Smooth muscle cell (in vitro differentiated cells): Measurements from ENCODE around the gene ARHGEF28. TPM values are rescaled to one million over a fixed set of nuclear protein-coding genes. Genes with fewer than 3 reads are reported as not detected.

Source experiments
- DNase-seq: peaks from one replicate; lab custom pipeline; 2025; ENCODE audit not compliant: unreplicated experiment; lab: John Stamatoyannopoulos, UW
- H2AFZ ChIP-seq: fragments of 200-600 bp; sonication (generic); 2 replicates; pipeline ENCODE4 v1.6.0; 2016; ENCODE audit warnings: antibody characterized with exemption, low read depth, mild to moderate bottlenecking
- H3F3A ChIP-seq: fragments of 200-600 bp; sonication (generic); 2 replicates; pipeline ENCODE4 v1.6.0; 2017; ENCODE audit warnings: antibody characterized with exemption, low read depth
- H3K27ac ChIP-seq: fragments of 200-600 bp; sonication (generic); 2 replicates; pipeline ENCODE4 v1.5.1; 2016; ENCODE audit warnings: low read depth, mild to moderate bottlenecking
- H3K27me3 ChIP-seq: fragments of 200-600 bp; sonication (generic); 2 replicates; pipeline ENCODE4 v1.6.1; 2016; ENCODE audit warnings: low read depth, mild to moderate bottlenecking
- H3K36me3 ChIP-seq: fragments of 200-600 bp; sonication (generic); 2 replicates; pipeline ENCODE4 v1.5.1; 2016; ENCODE audit warnings: low read depth
- H3K4me1 ChIP-seq: fragments of 200-600 bp; sonication (generic); 2 replicates; pipeline ENCODE4 v1.5.1; 2016; ENCODE audit warnings: low read depth
- H3K4me2 ChIP-seq: fragments of 200-600 bp; sonication (generic); 2 replicates; pipeline ENCODE4 v1.6.0; 2016; ENCODE audit warnings: mild to moderate bottlenecking
- H3K4me3 ChIP-seq: fragments of 200-600 bp; sonication (generic); 2 replicates; pipeline ENCODE4 v1.5.1; 2016; ENCODE audit warnings: mild to moderate bottlenecking
- H3K79me2 ChIP-seq: fragments of 200-600 bp; sonication (generic); 2 replicates; pipeline ENCODE4 v1.6.0; 2016; ENCODE audit warnings: low read depth, mild to moderate bottlenecking
- H3K9ac ChIP-seq: fragments of 200-600 bp; sonication (generic); 2 replicates; pipeline ENCODE4 v1.6.0; 2016; ENCODE audit warnings: low read depth
- H3K9me3 ChIP-seq: fragments of 200-600 bp; sonication (generic); replicated peaks from 2 replicates; pipeline ENCODE4 v1.5.1; 2016; ENCODE audit warnings: low read depth
- H4K20me1 ChIP-seq: fragments of 200-600 bp; sonication (generic); 2 replicates; pipeline ENCODE4 v1.6.0; 2016; ENCODE audit warnings: low read depth
- CTCF ChIP-seq: fragments of 200-600 bp; sonication (generic); IDR thresholded peaks from 2 replicates; pipeline ENCODE4 v1.5.1; 2017; ENCODE audit warnings: borderline replicate concordance, mild to moderate bottlenecking, antibody characterized with exemption; ENCODE audit not compliant: insufficient read depth, poor library complexity, severe bottlenecking
- WGBS: methylation state at CpG from one replicate; pipeline ENCODE4 v1.1.7; 2016; ENCODE audit warnings: low lambda C conversion rate; 5-methylcytosine and 5-hydroxymethylcytosine counted together
- polyA plus RNA-seq: library from polyadenylated mRNA; unstranded; fragments of >200 nt; fragmentation: Nextera tagmentation; extraction: Ambion mirVana; gene quantifications from 2 replicates; pipeline ENCODE4 v1.2.1, GENCODE V29; 2016
- total RNA-seq: library from RNA; depleted of rRNA; stranded (reverse); fragments of >200 nt; gene quantifications from 2 replicates; pipeline ENCODE4 v1.2.3, GENCODE V29; 2014

ARHGEF28 gene
- total and polyA plus RNA-seq, 2 experiments from 2014 or later = 0.19 to 0.90 TPM

GRCh38 chr5:73746608-73747007, 120.6 kb downstream of the ARHGEF28 start:
- Histone ChIP-seq H4K20me1 (no peaks in the 10 kb centered on the region), H3K4me1 (no peaks in the 10 kb centered on the region), H3K9me3 (no peaks in the 10 kb centered on the region), H3F3A (no peaks in the 10 kb centered on the region), H3K36me3 (no peaks in the 10 kb centered on the region), H3K4me3 (no peak overlapping the region), H3K79me2 (no peaks in the 10 kb centered on the region), H3K27me3 (peaks cover 4% of the 10 kb centered on the region), H2AFZ (no peak overlapping the region), H3K4me2 (no peak overlapping the region), H3K27ac (no peak overlapping the region), H3K9ac (no peak overlapping the region)
- WGBS = 81% methylated on average over 2 of the region's 2 CpGs
- TF ChIP-seq CTCF = no peak
- DNase-seq = no peak

GRCh38 chr5:73747696-73748380, 121.8 kb downstream of the ARHGEF28 start:
- Histone ChIP-seq H3K27ac (no peak overlapping the region), H3K79me2 (no peaks in the 10 kb centered on the region), H3K4me2 (no peak overlapping the region), H3K9ac (no peak overlapping the region), H3F3A (no peaks in the 10 kb centered on the region), H3K36me3 (no peaks in the 10 kb centered on the region), H4K20me1 (no peaks in the 10 kb centered on the region), H3K9me3 (no peaks in the 10 kb centered on the region), H2AFZ (no peak overlapping the region), H3K4me1 (no peaks in the 10 kb centered on the region), H3K4me3 (no peak overlapping the region), H3K27me3 (peaks cover 16% of the 10 kb centered on the region)
- no peak for DNase-seq
- no peak for TF ChIP-seq CTCF
- 96% methylated on average over 7 of the region's 7 CpGs for WGBS

GRCh38 chr5:73748510-73749400, 122.8 kb downstream of the ARHGEF28 start:
- Histone ChIP-seq H3K4me3 (no peak overlapping the region), H4K20me1 (no peaks in the 10 kb centered on the region), H3F3A (no peaks in the 10 kb centered on the region), H3K79me2 (no peaks in the 10 kb centered on the region), H3K4me1 (no peaks in the 10 kb centered on the region), H3K9me3 (no peaks in the 10 kb centered on the region), H3K4me2 (no peak overlapping the region), H3K9ac (no peak overlapping the region), H3K36me3 (no peaks in the 10 kb centered on the region), H3K27me3 (peaks cover 17% of the 10 kb centered on the region), H3K27ac (no peak overlapping the region), H2AFZ (no peak overlapping the region)
- no peak for TF ChIP-seq CTCF
- 92% methylated on average over 11 of the region's 11 CpGs for WGBS
- no peak for DNase-seq
